HepG2 (cell line): ENCODE data around the gene PPP1R12C. TPM values are rescaled to one million over a fixed set of nuclear protein-coding genes. Genes with fewer than 3 reads are reported as not detected.
A peak's percentile ranks its signal among the peaks of the same experiment; 100 is the strongest.

Experiments
- ATAC-seq: fragments of 200-7000 bp; cut with Tn5 transposase; 3 replicates; pipeline ENCODE4 v1.9.1; 2020; ENCODE audit warnings: mild to moderate bottlenecking, moderate library complexity
- BruUV-seq: library from RNA; stranded (reverse); fragments of 400-500 nt; replicated peaks from 2 replicates; lab custom pipeline; 2021; lab: Mats Ljungman, UMichigan
- CTCF ChIA-PET: fragments of 300-600 bp; formaldehyde crosslinking; extraction: SDS; loops from one replicate; lab custom pipeline; 2021; ENCODE audit warnings: low total read pairs, inconsistent platforms, low intra/inter-chr PET ratio; lab: Yijun Ruan, JAX
- POLR2A ChIA-PET: fragments of 350-600 bp; sonication (Branson Sonifier 250); formaldehyde crosslinking; loops from one replicate; lab custom pipeline; 2020; ENCODE audit warnings: antibody characterized with exemption, inconsistent platforms; lab: Yijun Ruan, JAX
- DNase-seq: peaks from one replicate; pipeline ENCODE4 v3.0.0-alpha.2; 2015; ENCODE audit warnings: low spot score
- FAIRE-seq: peaks from 3 replicates; lab custom pipeline; 2011; peaks lifted over from hg19 to GRCh38; lab: Jason Lieb, UNC
- H2AFZ ChIP-seq: one replicate; pipeline ENCODE4 v1.6.1; 2011; ENCODE audit warnings: low read length, inconsistent platforms
- H3K27ac ChIP-seq: fragments of 300-600 bp; 3 replicates; pipeline ENCODE4 v1.8.0; 2011; ENCODE audit warnings: mixed run types, mild to moderate bottlenecking, mixed read lengths, low read length, inconsistent platforms; ENCODE audit not compliant: insufficient read depth; ENCODE audit errors: extremely low read length
- H3K27me3 ChIP-seq, 2 experiments: fragments of 200-600 bp in 1 of 2; 2 replicates in 1 of 2; 3 replicates in 1 of 2; pipeline versions ENCODE4 v1.6.0 to v1.8.0; 2011; ENCODE audit warnings: low read length in 2 of 2, mild to moderate bottlenecking in 2 of 2, moderate library complexity in 2 of 2, inconsistent platforms in 1 of 2; ENCODE audit not compliant: insufficient read depth in 2 of 2, control insufficient read depth in 1 of 2
- H3K36me3 ChIP-seq, 2 experiments: fragments of 200-600 bp in 1 of 2; replicated peaks in 1 of 2; 2 replicates in 1 of 2; 3 replicates in 1 of 2; pipeline versions ENCODE4 v1.5.1 to v1.8.0; 2011; ENCODE audit warnings: low read length in 2 of 2, inconsistent platforms in 1 of 2; ENCODE audit not compliant: insufficient read depth in 2 of 2, control insufficient read depth in 1 of 2
- H3K4me1 ChIP-seq: 2 replicates; pipeline ENCODE4 v1.5.1; 2012; ENCODE audit warnings: low read length, inconsistent platforms; ENCODE audit not compliant: insufficient read depth
- H3K4me2 ChIP-seq: 2 replicates; pipeline ENCODE4 v1.6.0; 2011; ENCODE audit warnings: low read depth, low read length, inconsistent platforms
- H3K4me3 ChIP-seq, 3 experiments: fragments of 200-600 bp in 1 of 3; sonication (generic), shearing (Covaris generic) in 1 of 3; replicated peaks in 1 of 3; 2 replicates each; pipeline ENCODE4 v1.5.1; 2011 to 2016; ENCODE audit warnings: low read length in 3 of 3, inconsistent platforms in 2 of 3, low read depth in 2 of 3, mild to moderate bottlenecking in 2 of 3, control low read depth in 1 of 3, mixed read lengths in 1 of 3; ENCODE audit not compliant: insufficient read depth in 1 of 3
- H3K79me2 ChIP-seq: one replicate; pipeline ENCODE4 v1.6.1; 2011; ENCODE audit warnings: low read length, inconsistent platforms; ENCODE audit not compliant: insufficient read depth
- H3K9ac ChIP-seq: 2 replicates; pipeline ENCODE4 v1.6.0; 2011; ENCODE audit warnings: mild to moderate bottlenecking, low read depth, low read length, inconsistent platforms; ENCODE audit not compliant: insufficient read depth
- H3K9me3 ChIP-seq: 2 replicates; pipeline ENCODE4 v1.5.1; 2012; ENCODE audit warnings: mild to moderate bottlenecking, low read length
- H4K20me1 ChIP-seq: 2 replicates; pipeline ENCODE4 v1.6.0; 2011; ENCODE audit warnings: inconsistent platforms, mild to moderate bottlenecking, low read length, moderate library complexity; ENCODE audit not compliant: insufficient read depth
- AGO2 ChIP-seq: fragments of 200-400 bp; formaldehyde crosslinking; optimal IDR thresholded peaks from 2 replicates; pipeline ENCODE3; 2017; ENCODE audit warnings: mild to moderate bottlenecking, low read depth, low read length, moderate library complexity
- CSRNP2 ChIP-seq: sonication (generic); formaldehyde crosslinking; conservative IDR thresholded peaks from 2 replicates; pipeline ENCODE4 v1.8.0; 2022; ENCODE audit warnings: low read depth, missing genetic modification reagents
- NCOA1 ChIP-seq: sonication (generic); formaldehyde crosslinking; IDR thresholded peaks from 2 replicates; pipeline ENCODE4 v1.9.0; 2021; ENCODE audit warnings: missing genetic modification reagents
- PITX1 ChIP-seq: sonication (generic); formaldehyde crosslinking; IDR thresholded peaks from 2 replicates; pipeline ENCODE4 v1.5.1; 2020; ENCODE audit warnings: mild to moderate bottlenecking, missing genetic modification reagents
- TRAFD1 ChIP-seq: sonication (generic); formaldehyde crosslinking; IDR thresholded peaks from 2 replicates; pipeline ENCODE4 v1.5.1; 2020; ENCODE audit warnings: missing genetic modification reagents, mild to moderate bottlenecking, borderline replicate concordance
- ZSCAN29 ChIP-seq: sonication (generic); formaldehyde crosslinking; conservative IDR thresholded peaks from 2 replicates; pipeline ENCODE4 v1.4.0; 2020; ENCODE audit warnings: mild to moderate bottlenecking, missing genetic modification reagents
- WGBS: methylation state at CpG from one replicate; pipeline ENCODE4 v1.1.6; 2017; ENCODE audit warnings: low lambda C conversion rate; 5-methylcytosine and 5-hydroxymethylcytosine counted together
- in situ Hi-C: cut with HindIII; loops from 2 replicates; pipeline ENCODE4 v1.10.0; 2017; ENCODE audit warnings: low pct_unique_long_range_greater_than_20kb; ENCODE audit not compliant: extremely low pct_ligation_motif_present
- intact Hi-C: fragments of 100-400 bp; cut with micrococcal nuclease; formaldehyde crosslinking; loops from one replicate; pipeline ENCODE4 v1.10.0; 2022; ENCODE audit not compliant: unreplicated experiment
- polyA plus RNA-seq, 8 experiments: library from polyadenylated mRNA; depleted of rRNA in 3 of 8; stranded (reverse) in 7 of 8; unstranded in 1 of 8; fragments of >200 nt; fragmentation: Illumina TruSeq in 4 of 8; extraction: Trizol in 4 of 8; gene quantifications; 2 replicates each; pipeline versions ENCODE4 v1.2.1 to v1.2.3, GENCODE V29; 2011 to 2016; ENCODE audit warnings: low read depth in 4 of 8, missing spikeins in 1 of 8, mixed read lengths in 1 of 8; ENCODE audit not compliant: insufficient read depth in 1 of 8
- total RNA-seq, 5 experiments: library from RNA; depleted of rRNA; stranded (reverse); fragments of >200 nt; fragmentation: Illumina TruSeq; extraction: Trizol; gene quantifications; 2 replicates each; pipeline ENCODE4 v1.2.3, GENCODE V29; 2016; ENCODE audit warnings: low read depth in 1 of 5

PPP1R12C gene
- total and polyA plus RNA-seq, 2 of the 13 experiments (the other 11 are each of a cell fraction or from before 2014, with no cell fraction given) = 29.7 to 30.3 TPM

DNA sequence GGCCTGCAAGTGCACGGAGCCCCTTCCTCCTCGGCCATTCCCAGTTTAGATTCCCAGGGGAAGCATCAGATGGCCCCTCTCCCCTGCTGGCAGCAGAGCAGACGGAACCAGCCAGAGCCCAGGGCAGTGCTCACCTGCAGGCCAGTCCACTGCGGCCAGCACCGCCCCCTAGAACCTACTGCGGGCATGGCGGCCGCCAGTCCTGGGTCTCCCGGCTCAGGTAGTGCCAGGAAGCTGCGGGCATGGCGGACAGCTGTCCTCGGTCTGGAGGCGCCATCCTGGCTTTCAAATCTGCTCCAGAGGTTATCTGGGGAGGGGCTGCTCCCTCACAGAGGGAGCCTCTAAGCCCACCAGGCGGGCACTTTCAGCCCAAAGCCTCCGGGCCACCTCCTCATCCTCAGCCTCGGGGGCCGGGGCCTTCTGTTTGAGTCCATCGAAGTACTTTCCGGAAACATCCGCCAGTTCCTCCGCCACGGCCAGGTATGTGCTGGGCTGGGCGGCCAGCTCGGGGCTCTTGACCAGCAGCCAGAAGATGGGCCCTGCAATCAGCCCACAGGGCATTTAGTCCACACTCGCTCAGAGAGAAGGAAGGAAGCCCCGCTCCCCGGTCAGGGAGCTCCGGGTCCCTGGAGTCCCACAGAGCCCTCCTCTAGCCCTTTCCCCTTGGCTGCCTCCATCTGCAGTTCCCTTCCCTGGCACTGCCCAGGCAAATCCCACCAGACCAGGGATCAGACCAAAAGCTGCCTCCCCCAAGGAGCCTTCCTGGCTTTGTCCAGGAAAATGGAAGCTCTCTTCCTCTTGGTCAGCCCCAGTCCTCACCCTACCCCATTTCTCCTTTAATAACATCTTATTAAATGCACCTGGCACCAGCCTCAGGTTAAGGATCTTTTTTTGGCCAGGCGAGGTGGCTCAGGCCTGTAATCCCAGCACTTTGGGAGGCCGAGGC lies 72.4 kb downstream of the PPP1R12C start:
- POLR2A ChIA-PET = no interaction called here
- in situ Hi-C loops = no loop called here
- H3K27me3 ChIP-seq = no peaks in the 10 kb centered on the region
- TF ChIP-seq AGO2 = peak; percentile 46
- TF ChIP-seq TRAFD1 = no peak
- TF ChIP-seq, all 625 proteins: peak for 1
- no peak for DNase-seq
- no peak for FAIRE-seq
- Histone ChIP-seq H3K4me2 (no peak overlapping the region), H4K20me1 (no peaks in the 10 kb centered on the region), H3K27ac (no peak overlapping the region), H3K9ac (no peak overlapping the region), H3K36me3 (peaks cover 24 to 46% of the 10 kb centered on the region in 2 experiments; a peak in 4 of 5 replicates), H3K79me2 (no peaks in the 10 kb centered on the region), H3K9me3 (no peaks in the 10 kb centered on the region), H2AFZ (no peak overlapping the region), H3K4me3 (no peak overlapping the region), H3K4me1 (no peaks in the 10 kb centered on the region)
- WGBS = 96% methylated on average over 10 of the region's 30 CpGs
- CTCF ChIA-PET = no interaction called here
- intact Hi-C loops = no loop called here
- ATAC-seq = no peak
- no TSS peak for BruUV-seq

DNA sequence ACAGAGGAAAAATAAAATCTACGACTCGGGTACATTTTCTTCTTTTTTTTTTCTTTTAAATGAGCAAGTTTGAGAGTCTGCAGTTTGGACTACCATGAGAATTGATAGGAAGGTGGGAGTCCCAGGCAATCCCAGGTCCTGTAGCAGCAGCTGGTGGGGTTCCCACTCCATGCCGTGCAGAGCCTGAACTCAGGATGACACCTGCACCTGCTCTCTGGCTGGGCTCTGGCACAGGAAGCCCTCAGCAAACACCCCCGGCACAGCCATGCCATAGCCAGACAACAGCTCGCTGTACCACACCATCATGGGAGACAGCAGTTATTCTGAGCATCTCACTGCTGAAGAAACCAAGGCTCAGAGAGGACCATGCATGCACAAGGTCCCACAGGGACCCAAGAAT lies 73.2 kb downstream of the PPP1R12C start:
- BruUV-seq = no TSS peak
- H3K79me2 ChIP-seq = no peaks in the 10 kb centered on the region

More for the DNA sequence above, 73.2 kb downstream of the PPP1R12C start:
- POLR2A ChIA-PET = no interaction called here
- Histone ChIP-seq H4K20me1 (no peaks in the 10 kb centered on the region), H3K36me3 (peaks cover 24 to 46% of the 10 kb centered on the region in 2 experiments; a peak in 4 of 5 replicates), H3K9ac (no peak overlapping the region), H3K4me1 (no peaks in the 10 kb centered on the region), H3K27ac (no peak overlapping the region), H3K4me3 (no peak overlapping the region), H3K27me3 (no peaks in the 10 kb centered on the region), H3K4me2 (no peak overlapping the region), H3K9me3 (no peaks in the 10 kb centered on the region), H2AFZ (no peak overlapping the region)
- DNase-seq (no peak), ATAC-seq (no peak), FAIRE-seq (no peak)
- TF ChIP-seq NCOA1 (CRISPR knock-in tag) = no peak
- TF ChIP-seq CSRNP2 (CRISPR knock-in tag) = no peak
- TF ChIP-seq ZSCAN29 (CRISPR knock-in tag) = no peak
- TF ChIP-seq PITX1 (CRISPR knock-in tag) = no peak
- intact Hi-C loops = no loop called here
- in situ Hi-C loops = no loop called here
- CTCF ChIA-PET = no interaction called here
- 96% methylated on average over 5 of the region's 5 CpGs for WGBS
